ENCODE measurements around the gene ZNF638.

The ZNF638 gene

GRCh38 chr2:71417300-71418202 lies 86.0 kb downstream of the ZNF638 start:
- peaks cover under 1% of the 10 kb centered on the region for H3K36me3 ChIP-seq (ENCODE audit: insufficient read depth, insufficient read length, low read length)
- no peak for DNase-seq (ENCODE audit: low read depth, low spot score)
- peak overlapping the region; percentile 6 for H3K4me3 ChIP-seq (ENCODE audit: insufficient read length, low read depth)
- H3K9me3 ChIP-seq (ENCODE audit: insufficient read depth, low read length) = no peaks in the 10 kb centered on the region
- TF ChIP-seq YY1 (IDR thresholded peaks at IDR 0.05; ENCODE audit: insufficient read depth, insufficient read length) (no peak), ZNF274 (IDR thresholded peaks at IDR 0.05; ENCODE audit: low read depth, low read length) (no peak), SUZ12 (IDR thresholded peaks at IDR 0.05; ENCODE audit: extremely low read depth, insufficient read depth, insufficient read length) (no peak)
- no peaks in the 10 kb centered on the region for H3K27me3 ChIP-seq (ENCODE audit: insufficient read depth, insufficient read length)
- H3K9ac ChIP-seq (ENCODE audit: insufficient read length, low read depth) = peak overlapping the region; percentile 42
- H3K4me1 ChIP-seq (ENCODE audit: insufficient read depth, insufficient read length) = no peaks in the 10 kb centered on the region

GRCh38 chr2:71419145-71419544 lies 87.6 kb downstream of the ZNF638 start:
- Histone ChIP-seq H3K9me3 (ENCODE audit: insufficient read depth, low read length) (no peaks in the 10 kb centered on the region), H3K9ac (ENCODE audit: insufficient read length, low read depth) (no peak overlapping the region), H3K4me3 (ENCODE audit: insufficient read length, low read depth) (no peak overlapping the region), H3K27me3 (ENCODE audit: insufficient read depth, insufficient read length) (no peaks in the 10 kb centered on the region), H3K4me1 (ENCODE audit: insufficient read depth, insufficient read length) (no peaks in the 10 kb centered on the region), H3K36me3 (ENCODE audit: insufficient read depth, insufficient read length, low read length) (peaks cover 17% of the 10 kb centered on the region)
- no peak for DNase-seq (ENCODE audit: low read depth, low spot score)
- TF ChIP-seq ZNF274 (IDR thresholded peaks at IDR 0.05; ENCODE audit: low read depth, low read length) (no peak), YY1 (IDR thresholded peaks at IDR 0.05; ENCODE audit: insufficient read depth, insufficient read length) (no peak), SUZ12 (IDR thresholded peaks at IDR 0.05; ENCODE audit: extremely low read depth, insufficient read depth, insufficient read length) (no peak)

GRCh38 chr2:71419976-71420375 lies 88.4 kb downstream of the ZNF638 start:
- no peak overlapping the region for H3K9ac ChIP-seq (ENCODE audit: insufficient read length, low read depth)
- no peaks in the 10 kb centered on the region for H3K27me3 ChIP-seq (ENCODE audit: insufficient read depth, insufficient read length)
- no peak for DNase-seq (ENCODE audit: low read depth, low spot score)
- peaks cover 23% of the 10 kb centered on the region for H3K36me3 ChIP-seq (ENCODE audit: insufficient read depth, insufficient read length, low read length)
- no peaks in the 10 kb centered on the region for H3K4me1 ChIP-seq (ENCODE audit: insufficient read depth, insufficient read length)
- no peaks in the 10 kb centered on the region for H3K9me3 ChIP-seq (ENCODE audit: insufficient read depth, low read length)
- no peak overlapping the region for H3K4me3 ChIP-seq (ENCODE audit: insufficient read length, low read depth)
- TF ChIP-seq ZNF274 (IDR thresholded peaks at IDR 0.05; ENCODE audit: low read depth, low read length) (no peak), YY1 (IDR thresholded peaks at IDR 0.05; ENCODE audit: insufficient read depth, insufficient read length) (no peak), SUZ12 (IDR thresholded peaks at IDR 0.05; ENCODE audit: extremely low read depth, insufficient read depth, insufficient read length) (no peak)

GRCh38 chr2:71422786-71423185 lies 91.2 kb downstream of the ZNF638 start:
- DNase-seq (ENCODE audit: low read depth, low spot score) = no peak
- TF ChIP-seq SUZ12 (IDR thresholded peaks at IDR 0.05; ENCODE audit: extremely low read depth, insufficient read depth, insufficient read length) (no peak), YY1 (IDR thresholded peaks at IDR 0.05; ENCODE audit: insufficient read depth, insufficient read length) (no peak), ZNF274 (IDR thresholded peaks at IDR 0.05; ENCODE audit: low read depth, low read length) (no peak)
- H3K36me3 ChIP-seq (ENCODE audit: insufficient read depth, insufficient read length, low read length) = peaks cover 37% of the 10 kb centered on the region
- no peaks in the 10 kb centered on the region for H3K27me3 ChIP-seq (ENCODE audit: insufficient read depth, insufficient read length)
- no peaks in the 10 kb centered on the region for H3K9me3 ChIP-seq (ENCODE audit: insufficient read depth, low read length)
- no peak overlapping the region for H3K4me3 ChIP-seq (ENCODE audit: insufficient read length, low read depth)
- H3K4me1 ChIP-seq (ENCODE audit: insufficient read depth, insufficient read length) = no peaks in the 10 kb centered on the region
- no peak overlapping the region for H3K9ac ChIP-seq (ENCODE audit: insufficient read length, low read depth)

GRCh38 chr2:71423817-71424420 lies 92.3 kb downstream of the ZNF638 start:
- H3K9me3 ChIP-seq (ENCODE audit: insufficient read depth, low read length) = no peaks in the 10 kb centered on the region
- H3K36me3 ChIP-seq (ENCODE audit: insufficient read depth, insufficient read length, low read length) = peaks cover 48% of the 10 kb centered on the region
- H3K4me3 ChIP-seq (ENCODE audit: insufficient read length, low read depth) = no peak overlapping the region
- no peaks in the 10 kb centered on the region for H3K27me3 ChIP-seq (ENCODE audit: insufficient read depth, insufficient read length)
- no peaks in the 10 kb centered on the region for H3K4me1 ChIP-seq (ENCODE audit: insufficient read depth, insufficient read length)
- no peak overlapping the region for H3K9ac ChIP-seq (ENCODE audit: insufficient read length, low read depth)
- no peak for TF ChIP-seq YY1 (IDR thresholded peaks at IDR 0.05; ENCODE audit: insufficient read depth, insufficient read length)
- no peak for TF ChIP-seq SUZ12 (IDR thresholded peaks at IDR 0.05; ENCODE audit: extremely low read depth, insufficient read depth, insufficient read length)
- no peak for TF ChIP-seq ZNF274 (IDR thresholded peaks at IDR 0.05; ENCODE audit: low read depth, low read length)
- DNase-seq (ENCODE audit: low read depth, low spot score) = no peak

GRCh38 chr2:71426721-71427120 lies 95.1 kb downstream of the ZNF638 start:
- H3K4me3 ChIP-seq (ENCODE audit: insufficient read length, low read depth) = no peak overlapping the region
- no peaks in the 10 kb centered on the region for H3K9me3 ChIP-seq (ENCODE audit: insufficient read depth, low read length)
- no peak for DNase-seq (ENCODE audit: low read depth, low spot score)
- H3K27me3 ChIP-seq (ENCODE audit: insufficient read depth, insufficient read length) = no peaks in the 10 kb centered on the region
- H3K4me1 ChIP-seq (ENCODE audit: insufficient read depth, insufficient read length) = no peaks in the 10 kb centered on the region
- TF ChIP-seq ZNF274 (IDR thresholded peaks at IDR 0.05; ENCODE audit: low read depth, low read length) (no peak), YY1 (IDR thresholded peaks at IDR 0.05; ENCODE audit: insufficient read depth, insufficient read length) (no peak), SUZ12 (IDR thresholded peaks at IDR 0.05; ENCODE audit: extremely low read depth, insufficient read depth, insufficient read length) (no peak)
- H3K9ac ChIP-seq (ENCODE audit: insufficient read length, low read depth) = no peak overlapping the region
- H3K36me3 ChIP-seq (ENCODE audit: insufficient read depth, insufficient read length, low read length) = peaks cover 62% of the 10 kb centered on the region

Measured in NT2/D1 (cell line).